H1 (cell line): Measurements from ENCODE around the gene MMEL1. TPM values are rescaled to one million over a fixed set of nuclear protein-coding genes. Genes with fewer than 3 reads are reported as not detected.

Experiments used
- CTCF ChIA-PET: fragments of 300-600 bp; sonication (Branson Sonifier 250); formaldehyde crosslinking; loops from one replicate; lab custom pipeline; 2021; ENCODE audit not compliant: partially characterized antibody; lab: Charles Lee
- POLR2A ChIA-PET: fragments of 300-600 bp; sonication (Branson Sonifier 250); formaldehyde crosslinking; loops from one replicate; lab custom pipeline; 2021; ENCODE audit warnings: inconsistent platforms; ENCODE audit not compliant: partially characterized antibody; lab: Charles Lee
- DNase-seq, 2 experiments: peaks; one replicate each; pipeline versions ENCODE4 v3.0.0 to v3.0.0-alpha.2; 2010 to 2022; ENCODE audit warnings: low spot score in 2 of 2, low read depth in 1 of 2, mixed read lengths in 1 of 2
- FAIRE-seq: peaks from 2 replicates; lab custom pipeline; 2011; peaks lifted over from hg19 to GRCh38; lab: Jason Lieb, UNC
- H2AFZ ChIP-seq: 2 replicates; pipeline ENCODE4 v1.8.1; 2012; ENCODE audit warnings: low read length, inconsistent platforms
- H2AK5ac ChIP-seq: 2 replicates; pipeline ENCODE4 v1.6.1; 2013; ENCODE audit warnings: low read depth, low read length
- H2BK120ac ChIP-seq: replicated peaks from 2 replicates; pipeline ENCODE3; 2013; ENCODE audit warnings: low read depth, low read length, inconsistent platforms
- H2BK12ac ChIP-seq: 2 replicates; pipeline ENCODE4 v1.6.1; 2013; ENCODE audit warnings: low read depth, low read length
- H2BK15ac ChIP-seq: 2 replicates; pipeline ENCODE4 v1.6.1; 2013; ENCODE audit warnings: low read length
- H2BK20ac ChIP-seq: 2 replicates; pipeline ENCODE4 v1.6.1; 2013; ENCODE audit warnings: low read length
- H2BK5ac ChIP-seq: 2 replicates; pipeline ENCODE4 v1.6.1; 2013; ENCODE audit warnings: low read depth, low read length
- H3K14ac ChIP-seq: 2 replicates; pipeline ENCODE4 v1.6.1; 2013; ENCODE audit warnings: inconsistent platforms; ENCODE audit not compliant: insufficient read length
- H3K18ac ChIP-seq: 2 replicates; pipeline ENCODE4 v1.6.1; 2013; ENCODE audit warnings: low read length; ENCODE audit errors: extremely low read depth
- H3K23ac ChIP-seq: 2 replicates; pipeline ENCODE4 v1.6.1; 2013; ENCODE audit warnings: inconsistent platforms; ENCODE audit not compliant: insufficient read length
- H3K23me2 ChIP-seq: 2 replicates; pipeline ENCODE4 v1.6.1; 2013; ENCODE audit warnings: low read depth, low read length
- H3K27ac ChIP-seq: 2 replicates; pipeline ENCODE4 v1.6.1; 2011; ENCODE audit warnings: low read depth, low read length, inconsistent platforms
- H3K27me3 ChIP-seq, 4 experiments: replicated peaks in 1 of 4; 1 replicate in 1 of 4; 2 replicates in 3 of 4; pipeline versions ENCODE4 v1.6.1 to v1.8.1; 2011 to 2013; ENCODE audit warnings: low read length in 3 of 4, mild to moderate bottlenecking in 3 of 4, inconsistent platforms in 2 of 4, mixed read lengths in 2 of 4, moderate library complexity in 1 of 4; ENCODE audit not compliant: control insufficient read depth in 3 of 4, insufficient read depth in 3 of 4; ENCODE audit errors: extremely low read depth in 1 of 4
- H3K36me3 ChIP-seq, 4 experiments: 2 replicates each; pipeline versions ENCODE4 v1.6.1 to v1.8.1; 2011 to 2013; ENCODE audit warnings: mild to moderate bottlenecking in 4 of 4, low read length in 3 of 4, moderate library complexity in 2 of 4, control low read depth in 1 of 4, inconsistent platforms in 1 of 4; ENCODE audit not compliant: insufficient read depth in 4 of 4, control insufficient read depth in 2 of 4
- H3K4ac ChIP-seq: replicated peaks from 2 replicates; pipeline ENCODE3; 2013; ENCODE audit warnings: low read length, low read depth, mixed read lengths, inconsistent platforms; ENCODE audit not compliant: insufficient read length
- H3K4me1 ChIP-seq, 4 experiments: replicated peaks in 1 of 4; 1 replicate in 1 of 4; 2 replicates in 3 of 4; pipeline versions ENCODE4 v1.6.1 to v1.8.1; 2011 to 2013; ENCODE audit warnings: low read length in 3 of 4, inconsistent platforms in 2 of 4, mixed read lengths in 1 of 4; ENCODE audit not compliant: insufficient read depth in 4 of 4, control insufficient read depth in 3 of 4
- H3K4me2 ChIP-seq, 2 experiments: 2 replicates each; pipeline versions ENCODE4 v1.6.1 to v1.8.1; 2011 to 2013; ENCODE audit warnings: low read depth in 2 of 2, low read length in 2 of 2, control low read depth in 1 of 2, inconsistent platforms in 1 of 2, mild to moderate bottlenecking in 1 of 2; ENCODE audit not compliant: insufficient read depth in 1 of 2
- H3K4me3 ChIP-seq, 4 experiments: fragments of 200-600, 300-600 bp in 1 of 4; sonication (generic), shearing (Covaris generic), sonication (Bioruptor Twin) in 1 of 4; 2 replicates each; pipeline versions ENCODE4 v1.5.1 to v1.8.1; 2011 to 2016; ENCODE audit warnings: low read length in 4 of 4, low read depth in 3 of 4, control low read depth in 2 of 4, inconsistent platforms in 2 of 4, mild to moderate bottlenecking in 2 of 4, mixed read lengths in 1 of 4, moderate library complexity in 1 of 4; ENCODE audit not compliant: insufficient read depth in 2 of 4; ENCODE audit errors: extremely low read depth in 1 of 4
- H3K56ac ChIP-seq: replicated peaks from 2 replicates; pipeline ENCODE3; 2013; ENCODE audit warnings: low read depth, mild to moderate bottlenecking, mixed read lengths, low read length, inconsistent platforms; ENCODE audit not compliant: insufficient read length
- H3K79me1 ChIP-seq: 2 replicates; pipeline ENCODE4 v1.6.1; 2013; ENCODE audit warnings: low read depth, low read length, control low read depth
- H3K79me2 ChIP-seq, 2 experiments: 2 replicates each; pipeline versions ENCODE4 v1.6.1 to v1.8.1; 2012 to 2013; ENCODE audit warnings: low read length in 2 of 2, mild to moderate bottlenecking in 2 of 2, inconsistent platforms in 1 of 2; ENCODE audit not compliant: insufficient read depth in 2 of 2, control insufficient read depth in 1 of 2
- H3K9ac ChIP-seq, 4 experiments: replicated peaks in 1 of 4; 1 replicate in 1 of 4; 2 replicates in 3 of 4; pipeline versions ENCODE4 v1.6.1 to v1.8.1; 2011 to 2013; ENCODE audit warnings: low read depth in 3 of 4, low read length in 3 of 4, control low read depth in 2 of 4, mild to moderate bottlenecking in 2 of 4, moderate library complexity in 2 of 4, inconsistent platforms in 1 of 4; ENCODE audit errors: extremely low read depth in 1 of 4
- H3K9me3 ChIP-seq, 2 experiments: 2 replicates each; pipeline versions ENCODE4 v1.6.1 to v1.8.1; 2012 to 2013; ENCODE audit warnings: mild to moderate bottlenecking in 2 of 2, moderate library complexity in 2 of 2, control low read depth in 1 of 2, inconsistent platforms in 1 of 2, low read depth in 1 of 2, low read length in 1 of 2, mixed read lengths in 1 of 2; ENCODE audit not compliant: insufficient read depth in 2 of 2
- H4K20me1 ChIP-seq, 2 experiments: replicated peaks in 1 of 2; 2 replicates each; pipeline versions ENCODE3 to v1.8.1; 2011 to 2013; ENCODE audit warnings: inconsistent platforms in 2 of 2, low read length in 2 of 2, mild to moderate bottlenecking in 1 of 2; ENCODE audit not compliant: insufficient read depth in 2 of 2, control insufficient read depth in 1 of 2
- H4K5ac ChIP-seq: 2 replicates; pipeline ENCODE4 v1.6.1; 2013; ENCODE audit warnings: low read length, low read depth, mixed read lengths, inconsistent platforms; ENCODE audit not compliant: insufficient read length
- H4K8ac ChIP-seq: 2 replicates; pipeline ENCODE4 v1.8.0; 2013; ENCODE audit warnings: mild to moderate bottlenecking, moderate library complexity, low read length, inconsistent platforms; ENCODE audit not compliant: insufficient read depth; ENCODE audit errors: extremely low read depth
- H4K91ac ChIP-seq: replicated peaks from 2 replicates; pipeline ENCODE3; 2013; ENCODE audit warnings: low read length, mixed read lengths, inconsistent platforms; ENCODE audit not compliant: insufficient read length
- BACH1 ChIP-seq: IDR thresholded peaks from 2 replicates; pipeline ENCODE4 v1.6.1; 2012; ENCODE audit warnings: low read length, improper control_type of control experiment
- EGR1 ChIP-seq: IDR thresholded peaks from 2 replicates; pipeline ENCODE4 v1.6.1; 2011; ENCODE audit warnings: low read depth, low read length, borderline replicate concordance
- HDAC2 ChIP-seq, 2 experiments: fragments of 300-600 bp in 1 of 2; sonication (generic) in 1 of 2; IDR thresholded peaks; 2 replicates each; pipeline ENCODE4 v1.6.1; 2011 to 2012; ENCODE audit warnings: low read depth in 2 of 2, low read length in 2 of 2, mild to moderate bottlenecking in 2 of 2, moderate library complexity in 2 of 2, borderline replicate concordance in 1 of 2, inconsistent platforms in 1 of 2
- JUN ChIP-seq: IDR thresholded peaks from 2 replicates; pipeline ENCODE4 v1.6.1; 2011; ENCODE audit warnings: low read depth, mild to moderate bottlenecking, improper control_type of control experiment, low read length
- KDM1A ChIP-seq: fragments of 200-600, 300-600 bp; sonication (generic); IDR thresholded peaks from 2 replicates; pipeline ENCODE4 v1.7.1; 2016; ENCODE audit warnings: mild to moderate bottlenecking, low read length, borderline replicate concordance
- KDM5A ChIP-seq: fragments of 200-600 bp; IDR thresholded peaks from 2 replicates; pipeline ENCODE4 v1.7.1; 2012; ENCODE audit warnings: mild to moderate bottlenecking, low read length, inconsistent platforms, mixed read lengths
- POU5F1 ChIP-seq: IDR thresholded peaks from 2 replicates; pipeline ENCODE4 v1.6.1; 2011; ENCODE audit warnings: low read depth, mild to moderate bottlenecking, low read length, moderate library complexity
- RXRA ChIP-seq: IDR thresholded peaks from 2 replicates; pipeline ENCODE4 v1.6.1; 2011; ENCODE audit warnings: low read depth, mild to moderate bottlenecking, low read length, moderate library complexity; ENCODE audit not compliant: insufficient read depth
- ZNF274 ChIP-seq: IDR thresholded peaks from 2 replicates; pipeline ENCODE4 v1.7.0; 2012; ENCODE audit warnings: low read length, borderline replicate concordance; ENCODE audit errors: extremely low read depth
- WGBS, 2 experiments: shearing (Covaris generic) in 1 of 2; methylation state at CpG; one replicate each; pipeline versions ENCODE4 v1.1.6 to v1.1.7; 2013 to 2015; ENCODE audit warnings: low lambda C conversion rate in 2 of 2, mixed read lengths in 2 of 2, inconsistent platforms in 1 of 2, low coverage in 1 of 2, missing lambda C conversion rate in 1 of 2; ENCODE audit not compliant: insufficient replicate concordance in 2 of 2, insufficient coverage in 1 of 2, insufficient read length in 1 of 2; ENCODE audit errors: extremely low coverage in 1 of 2, missing lambda C conversion rate in 1 of 2; 5-methylcytosine and 5-hydroxymethylcytosine counted together
- polyA plus RNA-seq, 7 experiments: library from polyadenylated mRNA; depleted of rRNA in 3 of 7; stranded (reverse) in 5 of 7; unstranded in 2 of 7; fragments of >200 nt in 5 of 7; fragments of 200-250 nt in 2 of 7; gene quantifications; 1 replicate in 5 of 7; 2 replicates in 1 of 7; 4 replicates in 1 of 7; pipeline versions ENCODE4 v1.2.1 to v1.2.3, GENCODE V29; 2011 to 2013; ENCODE audit warnings: missing spikeins in 2 of 7, mixed read lengths in 2 of 7
- total RNA-seq: library from RNA; stranded (reverse); fragmentation: NEBNext Ultra II Directional; extraction: Animal tissue kit (Norgen Biotek cat#: 25700); gene quantifications from 2 replicates; pipeline ENCODE4 v1.2.1, GENCODE V29; 2021

Gene MMEL1
- total and polyA plus RNA-seq, 2 of the 8 experiments (the other 6 are each of a cell fraction or from before 2014, with no cell fraction given) = 0.91 to 1.7 TPM

DNA sequence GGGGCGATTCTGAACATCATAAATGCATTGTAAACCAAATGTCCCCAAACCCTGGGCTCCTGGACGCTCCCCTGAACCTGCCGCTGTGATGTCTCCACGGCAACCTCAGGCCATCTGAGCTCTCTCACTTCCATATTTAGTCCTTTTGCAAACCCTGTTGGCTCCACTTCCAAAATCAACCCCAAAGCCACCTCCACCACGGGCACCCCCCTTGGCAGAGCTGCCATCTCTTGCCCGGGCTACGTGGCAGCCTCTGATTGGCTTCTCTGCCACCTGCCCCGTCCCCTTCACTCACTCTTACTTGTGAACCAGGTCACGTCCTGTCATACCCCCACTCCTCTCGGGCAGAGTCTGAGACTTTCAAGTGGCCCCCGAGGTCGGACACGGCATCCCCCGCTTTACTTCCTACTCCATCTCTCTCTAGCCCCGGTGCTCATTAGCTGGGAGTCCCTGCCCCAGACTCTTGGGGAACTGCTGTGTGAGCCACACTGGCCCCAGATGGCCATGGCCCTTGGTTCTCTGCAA, 30.4 kb downstream of the MMEL1 start:
- Histone ChIP-seq H3K27ac (no peak overlapping the region), H2BK12ac (no peak overlapping the region), H2BK5ac (no peak overlapping the region), H3K79me1 (no peaks in the 10 kb centered on the region), H2AK5ac (no peak overlapping the region), H3K9me3 (no peaks in the 10 kb centered on the region), H3K14ac (no peak overlapping the region), H4K20me1 (no peaks in the 10 kb centered on the region), H3K18ac (no peak overlapping the region), H2BK120ac (no peak overlapping the region), H4K5ac (no peak overlapping the region), H3K4me3 (no peak overlapping the region), H3K36me3 (no peaks in the 10 kb centered on the region), H3K27me3 (no peaks in the 10 kb centered on the region), H4K91ac (no peak overlapping the region), H2BK15ac (no peak overlapping the region), H2AFZ (no peak overlapping the region), H4K8ac (no peak overlapping the region), H3K9ac (no peak overlapping the region), H3K4ac (no peak overlapping the region), H3K79me2 (no peaks in the 10 kb centered on the region), H3K56ac (no peak overlapping the region), H3K23ac (no peak overlapping the region), H3K4me2 (no peak overlapping the region), H2BK20ac (no peak overlapping the region), H3K23me2 (no peaks in the 10 kb centered on the region), H3K4me1 (no peaks in the 10 kb centered on the region)
- FAIRE-seq (no peak), DNase-seq (no peak)
- WGBS, 2 experiments = 83% methylated on average over 15 of the region's 15 CpGs; no CpG with 5 or more reads in 1 of the 2 experiments
- ChIA-PET POLR2A (no interaction called here), CTCF (interaction anchor here (0.6 kb wide), 1 partner anchor 658 kb away, joined by 3 read pairs; no protein-coding TSS in a partner anchor)
- no peak for TF ChIP-seq ZNF274
- TF ChIP-seq EGR1 = no peak
- no peak for TF ChIP-seq RXRA
- TF ChIP-seq KDM5A = no peak
- TF ChIP-seq KDM1A = no peak
- no peak for TF ChIP-seq BACH1
- TF ChIP-seq HDAC2 (IDR thresholded peaks at IDR 0.05; ENCODE audit: borderline replicate concordance in 1 of 2, low read depth in 2 of 2, low read length in 2 of 2) = no peak
- TF ChIP-seq JUN = no peak
- no peak for TF ChIP-seq POU5F1
